ENCODE results near the gene PCNX2.

PCNX2 gene

DNA sequence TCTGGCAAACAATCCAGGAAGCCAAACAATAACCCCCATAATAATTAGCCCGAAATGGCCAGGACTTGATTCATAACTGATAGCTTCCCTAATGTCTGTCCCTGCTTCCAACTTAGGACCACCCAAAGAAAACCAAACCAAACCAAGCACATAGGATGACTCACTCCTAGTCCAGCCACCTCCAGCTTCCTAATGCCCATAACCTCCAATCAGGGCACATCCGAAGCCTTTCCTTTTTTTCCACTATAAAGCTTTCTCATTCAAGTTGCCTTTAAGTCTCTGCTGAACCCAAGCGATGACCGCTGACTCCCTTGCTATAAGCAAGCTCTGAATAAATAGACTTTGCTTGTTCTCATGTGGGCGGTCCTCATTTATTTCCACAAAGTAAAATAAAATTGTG is 40.4 kb downstream of the PCNX2 start:
- no peak for DNase-seq

DNA sequence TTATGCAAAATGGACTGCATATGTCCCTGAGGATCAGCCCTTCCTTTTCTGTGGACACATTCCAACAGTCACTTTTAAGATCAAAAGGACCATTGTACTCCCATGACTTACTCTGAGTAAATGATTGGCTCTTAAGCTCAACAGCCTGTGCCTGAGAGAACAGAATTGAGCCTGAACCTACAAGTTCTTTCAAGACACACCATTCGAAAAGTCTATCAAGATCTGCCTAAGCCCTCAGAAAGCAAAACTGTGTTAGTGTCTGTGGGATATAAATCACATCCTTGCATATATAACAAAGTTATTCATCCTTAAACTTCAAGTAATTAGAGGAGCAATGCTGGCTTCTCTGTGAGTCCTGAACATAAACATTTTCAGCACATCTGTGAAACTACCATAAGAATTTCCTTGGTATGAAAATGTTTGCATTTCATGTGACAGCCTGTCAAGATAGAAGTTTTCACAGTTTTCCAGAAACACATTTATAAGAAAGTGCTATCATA is 41.6 kb downstream of the PCNX2 start:
- no peak for DNase-seq

DNA sequence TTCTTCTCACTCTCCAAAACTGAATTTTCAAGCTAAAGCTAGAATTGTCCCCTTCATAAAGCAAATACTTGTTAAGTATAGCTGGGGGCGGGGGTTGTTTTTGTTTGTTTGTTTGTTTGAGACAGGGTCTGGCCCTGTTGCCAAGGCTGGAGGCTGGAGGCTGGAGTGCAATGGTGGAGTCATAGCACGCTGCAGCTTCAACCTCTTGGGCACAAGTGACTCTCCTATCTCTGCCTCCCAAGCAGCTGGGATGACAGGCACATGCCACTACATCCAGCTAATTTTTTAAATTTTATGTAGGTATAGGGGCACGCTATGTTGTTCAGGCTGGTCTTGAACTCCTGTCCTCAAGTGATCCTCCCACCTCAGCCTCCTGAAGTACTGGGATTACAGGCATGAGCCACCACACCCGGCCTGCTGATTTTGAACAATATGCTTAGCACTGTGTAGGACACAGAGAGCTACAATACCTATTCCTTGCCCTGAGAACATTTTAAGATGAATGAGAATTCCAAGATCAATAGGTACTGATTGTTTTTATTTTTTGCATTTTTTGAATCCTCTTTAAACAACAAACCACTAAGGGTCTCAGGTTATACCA is 42.2 kb downstream of the PCNX2 start:
- DNase-seq, result no peak

DNA sequence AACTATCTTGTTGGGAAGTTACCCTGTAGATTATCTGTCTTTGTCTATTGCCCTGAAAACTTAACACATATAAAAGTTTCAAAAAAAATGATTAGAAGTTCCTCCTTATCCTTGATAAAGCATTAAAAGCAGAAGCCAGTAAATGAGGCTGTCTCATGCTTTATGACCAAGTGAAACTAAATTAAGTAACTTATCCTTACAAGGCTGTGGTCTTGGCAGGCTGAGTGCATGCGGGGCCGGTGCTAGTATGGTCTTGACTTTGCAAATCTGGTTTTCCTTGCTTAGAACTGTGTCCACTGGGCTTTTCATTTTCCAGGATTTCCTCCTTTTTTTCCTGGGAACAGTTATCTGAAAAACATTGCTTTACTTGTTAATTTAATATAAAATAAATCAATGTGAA is 43.1 kb downstream of the PCNX2 start:
- DNase-seq, result no peak

DNA sequence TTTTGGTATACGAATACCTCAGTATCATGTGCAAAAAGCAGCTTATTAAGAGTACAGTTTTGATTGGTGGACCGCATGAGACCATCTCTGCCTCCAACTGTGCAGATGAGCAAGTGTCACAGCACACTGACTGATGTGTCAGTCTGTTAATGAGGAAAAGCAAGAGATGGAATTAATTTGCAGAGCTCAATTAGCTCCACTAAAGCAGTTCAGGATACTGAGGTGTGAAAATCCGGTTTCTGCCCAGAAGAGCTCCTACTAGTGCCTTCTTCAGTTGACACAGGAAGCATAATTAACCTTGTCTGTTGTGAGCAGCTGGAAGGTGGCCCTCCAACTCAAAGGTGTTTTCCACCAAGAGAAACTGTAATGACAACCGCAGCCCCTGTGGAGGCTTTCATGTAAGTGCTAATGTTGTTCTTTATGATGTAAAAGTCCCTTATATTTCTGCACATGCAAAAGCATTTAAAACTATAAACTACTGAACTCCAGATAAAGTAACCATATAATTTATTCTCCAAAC is 44.3 kb downstream of the PCNX2 start:
- no peak for DNase-seq

DNA sequence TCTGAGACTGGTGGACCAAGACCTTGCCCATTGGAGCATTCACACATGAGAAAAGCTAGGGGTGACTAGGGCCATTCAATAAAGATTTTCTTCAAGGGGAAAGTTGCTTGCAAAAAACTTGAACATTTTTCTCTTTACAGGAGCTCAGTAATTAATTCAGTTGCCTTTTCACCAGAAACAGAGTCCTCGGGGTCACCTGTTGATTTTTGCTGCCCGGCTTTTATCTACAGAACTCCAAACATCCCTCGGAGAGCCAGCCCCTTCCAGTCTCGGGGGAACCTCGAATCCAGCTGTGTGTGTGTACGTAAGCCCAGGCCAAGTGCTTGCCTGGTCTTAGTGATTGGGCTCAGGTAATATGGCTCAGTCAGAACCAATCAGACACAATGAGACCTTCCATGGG is 47.5 kb downstream of the PCNX2 start:
- DNase-seq, result no peak

DNA sequence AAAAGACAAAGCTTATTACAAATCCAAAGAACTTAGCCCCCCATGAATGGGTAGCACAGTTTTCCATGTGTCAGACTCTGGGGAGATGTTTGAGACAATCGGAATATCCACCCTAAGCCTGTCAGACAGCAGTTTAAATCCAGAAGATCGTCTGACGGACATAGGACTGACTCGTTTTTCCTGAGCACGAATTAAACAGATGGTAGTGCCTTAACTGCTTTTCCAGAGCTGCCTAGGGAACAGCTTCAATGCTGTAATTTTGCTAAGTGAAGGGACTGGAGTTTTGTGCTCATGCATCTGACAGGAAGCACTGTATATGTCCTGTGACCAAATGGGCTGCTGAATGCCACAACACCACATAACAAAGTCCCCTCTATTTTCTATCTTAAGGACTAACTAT is 48.6 kb downstream of the PCNX2 start:
- no peak for DNase-seq

DNA sequence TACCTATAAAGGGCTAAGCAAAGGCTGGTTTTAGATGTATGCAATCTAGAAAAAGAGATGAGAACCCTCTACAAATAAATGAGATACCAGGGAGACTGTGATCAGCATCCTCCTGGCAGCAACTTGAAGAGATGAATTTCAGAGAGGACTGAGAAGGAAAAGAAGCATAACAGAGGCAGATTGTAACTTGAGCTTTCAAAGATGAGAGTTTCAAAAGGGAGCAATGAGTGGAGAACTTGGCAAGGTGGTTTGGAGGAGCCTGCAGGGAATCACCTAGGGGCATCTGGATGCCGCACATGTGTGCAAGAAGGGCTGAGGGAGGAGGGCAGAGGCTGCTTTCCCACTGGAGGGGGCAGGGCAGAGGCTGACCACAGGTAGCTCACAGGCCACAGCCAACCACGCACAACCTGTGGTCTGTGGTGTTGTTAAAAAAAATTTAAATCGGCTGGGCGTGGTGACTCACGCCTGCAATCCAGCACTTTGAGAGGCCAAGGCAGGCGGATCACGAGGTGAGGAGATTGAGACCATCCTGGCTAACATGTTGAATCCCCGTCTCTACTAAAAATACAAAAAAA is 50.2 kb downstream of the PCNX2 start:
- DNase-seq, result no peak

DNA sequence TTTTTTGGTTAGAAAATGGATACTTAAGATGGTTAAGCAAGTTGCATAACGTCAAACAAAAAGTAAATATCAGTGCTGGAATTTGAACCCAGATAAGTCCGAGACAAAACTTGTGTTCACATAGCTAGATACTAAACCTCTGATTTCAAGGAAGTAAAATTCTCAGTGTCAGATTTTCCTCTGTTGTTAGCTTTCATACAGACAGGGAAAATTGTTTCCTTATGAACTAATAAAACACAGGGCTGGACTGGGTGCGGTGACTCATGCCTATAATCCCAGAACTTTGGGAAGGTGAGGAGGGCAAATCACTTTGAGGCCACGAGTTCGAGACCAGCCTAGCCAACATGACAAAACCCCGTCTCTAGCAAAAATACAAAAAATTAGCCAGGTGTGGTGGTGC is 51.3 kb downstream of the PCNX2 start:
- DNase-seq, result no peak

DNA sequence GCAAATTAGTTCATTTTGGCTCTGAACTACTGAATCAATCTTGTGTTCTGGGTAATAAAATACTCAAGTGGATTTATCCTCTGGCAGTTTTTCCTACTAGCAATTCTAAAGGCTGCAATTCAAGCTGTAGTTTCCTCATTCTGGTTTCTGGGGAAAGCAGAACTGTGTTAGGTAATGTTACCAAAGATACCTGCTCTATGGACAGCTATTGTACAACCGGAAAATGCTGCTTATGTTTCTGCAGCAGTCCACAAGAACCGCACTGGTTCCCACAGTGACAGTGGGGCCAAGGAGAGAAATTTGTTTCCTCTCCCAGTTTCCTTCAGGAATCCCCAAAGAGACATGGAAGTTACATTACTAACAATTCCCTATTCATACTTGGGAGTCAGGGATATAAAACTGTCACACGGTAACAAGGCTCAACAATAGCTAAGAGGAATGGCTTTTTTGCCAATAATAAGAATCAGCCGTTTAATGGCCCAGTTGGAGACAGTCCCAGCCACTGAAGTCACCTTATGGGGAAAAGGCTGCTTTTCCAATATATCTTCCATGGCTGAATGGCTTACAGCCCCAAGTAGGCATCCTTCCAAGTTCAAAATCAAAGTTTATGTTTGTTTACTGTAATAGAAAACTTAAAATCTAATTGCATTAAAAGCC is 52.6 kb downstream of the PCNX2 start:
- peak; percentile 72 for DNase-seq

DNA sequence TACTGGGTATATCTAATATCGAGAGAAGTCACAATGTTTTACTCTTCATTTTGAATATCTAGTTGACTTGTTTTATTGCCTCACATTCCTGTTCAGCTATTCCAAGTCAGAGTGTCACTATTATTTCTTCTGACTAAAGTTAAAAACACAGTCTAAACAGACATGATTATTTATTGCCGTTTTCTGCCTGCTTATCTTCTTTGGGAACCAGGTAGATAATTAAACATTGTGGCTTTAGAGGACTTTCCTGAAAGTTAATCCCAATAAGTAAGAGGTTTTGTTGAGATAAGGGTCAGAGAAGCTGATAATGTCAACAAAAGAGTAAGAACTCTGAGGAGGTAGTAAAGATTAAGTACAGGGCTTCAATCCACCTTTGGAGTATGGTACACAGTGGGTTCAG is 53.8 kb downstream of the PCNX2 start:
- no peak for DNase-seq

DNA sequence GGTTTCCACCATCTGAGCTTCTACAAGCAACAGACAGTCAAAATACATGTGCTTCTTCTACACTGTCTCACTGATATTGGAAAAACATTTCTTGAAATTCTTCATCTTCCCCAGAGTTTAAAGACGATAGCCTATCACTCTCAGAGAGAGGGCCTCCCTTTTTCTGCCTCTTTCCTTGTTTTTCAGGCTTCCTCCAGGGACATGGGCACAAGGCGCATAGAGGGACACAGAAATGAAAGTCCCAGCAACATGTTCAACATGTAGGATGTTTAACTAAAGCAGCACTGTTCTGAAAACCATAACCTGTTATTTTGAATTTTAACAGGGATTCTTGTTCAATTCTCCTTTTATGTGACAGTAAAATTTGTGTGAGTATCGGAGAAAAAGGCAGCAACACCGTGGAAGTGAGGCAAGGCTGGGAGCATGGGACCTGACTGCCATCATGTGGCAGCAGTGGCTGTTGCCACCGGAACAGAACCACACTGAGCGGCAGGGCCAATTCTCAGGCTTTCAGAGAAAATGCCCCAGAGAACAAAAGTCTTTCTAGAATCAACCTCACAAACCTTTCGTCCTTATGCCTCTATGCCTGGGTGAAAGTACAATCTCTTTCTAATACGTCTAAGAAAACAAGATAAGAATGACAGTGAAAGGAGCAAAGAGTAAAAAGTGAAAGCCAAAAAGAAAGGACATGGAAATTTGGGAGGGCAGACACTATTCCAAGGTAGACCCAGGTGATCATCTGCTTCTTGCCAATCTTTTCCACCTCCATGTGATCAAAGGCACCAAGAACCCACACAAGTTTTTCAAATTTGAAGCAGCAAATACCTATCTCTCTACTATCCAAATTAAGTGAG is 54.5 kb downstream of the PCNX2 start:
- no peak for DNase-seq

DNA sequence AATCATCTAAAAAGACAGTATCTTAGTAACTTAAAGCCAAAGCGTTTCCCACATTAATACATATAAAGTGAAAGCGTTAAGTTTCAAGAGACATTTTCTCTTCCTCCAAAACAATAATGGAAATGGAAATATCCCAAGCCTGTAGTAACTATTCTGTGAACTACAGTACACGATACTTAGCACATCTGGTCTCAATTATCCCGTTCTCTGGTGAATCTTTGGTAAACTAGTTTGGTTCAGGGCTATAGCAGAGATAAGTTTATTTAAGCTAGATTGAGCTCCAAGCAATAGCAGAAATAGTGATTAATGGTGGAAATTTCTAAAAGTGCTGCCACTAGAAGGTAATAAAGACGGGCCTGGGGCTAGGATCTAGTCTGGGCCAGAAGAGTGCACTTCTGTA is 55.2 kb downstream of the PCNX2 start:
- DNase-seq, result no peak

DNA sequence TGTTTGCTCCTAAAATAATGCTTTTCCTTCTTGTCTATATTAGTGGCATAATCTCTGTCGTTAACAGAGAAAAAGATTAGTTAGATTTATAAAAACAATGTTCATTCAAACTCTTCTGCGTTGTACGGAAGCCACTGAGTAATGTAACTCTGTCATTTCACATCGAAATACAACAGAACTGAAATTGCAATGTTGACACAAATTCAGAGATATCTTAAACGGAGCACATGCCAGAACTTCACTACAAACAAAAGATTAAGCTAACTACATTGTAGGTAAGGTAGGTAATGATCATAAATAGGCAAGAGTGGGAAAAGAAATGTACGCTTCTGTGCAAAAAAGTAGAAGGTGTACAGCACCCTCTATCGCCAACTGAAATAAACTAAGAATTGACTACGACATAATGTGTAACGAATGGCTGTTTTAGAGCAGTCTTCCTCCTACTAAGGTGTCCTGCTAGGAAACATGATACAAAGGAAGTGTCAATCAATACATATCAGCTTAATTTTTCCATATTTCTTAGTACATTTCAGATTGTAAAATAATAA is 56.6 kb downstream of the PCNX2 start:
- DNase-seq, result no peak

DNA sequence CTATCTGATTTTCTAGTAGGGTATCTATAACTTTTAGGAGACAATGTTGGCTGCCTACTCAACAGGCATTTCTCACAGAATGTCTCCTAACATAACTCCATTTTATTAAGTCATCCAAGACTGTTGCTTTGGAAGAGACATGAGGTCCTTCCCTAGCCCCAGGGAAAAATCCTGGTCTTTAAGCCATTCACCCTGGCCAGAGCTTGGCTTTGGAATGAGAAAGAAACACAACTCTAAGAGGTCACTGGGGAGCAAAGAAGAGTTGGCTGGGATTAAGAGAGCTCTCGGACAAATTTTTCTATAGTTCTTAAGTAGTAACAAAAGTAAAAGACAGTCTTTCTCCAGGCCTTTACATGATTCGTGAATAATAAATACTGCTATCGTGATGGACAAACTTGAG is 57.9 kb downstream of the PCNX2 start:
- DNase-seq, result no peak

DNA sequence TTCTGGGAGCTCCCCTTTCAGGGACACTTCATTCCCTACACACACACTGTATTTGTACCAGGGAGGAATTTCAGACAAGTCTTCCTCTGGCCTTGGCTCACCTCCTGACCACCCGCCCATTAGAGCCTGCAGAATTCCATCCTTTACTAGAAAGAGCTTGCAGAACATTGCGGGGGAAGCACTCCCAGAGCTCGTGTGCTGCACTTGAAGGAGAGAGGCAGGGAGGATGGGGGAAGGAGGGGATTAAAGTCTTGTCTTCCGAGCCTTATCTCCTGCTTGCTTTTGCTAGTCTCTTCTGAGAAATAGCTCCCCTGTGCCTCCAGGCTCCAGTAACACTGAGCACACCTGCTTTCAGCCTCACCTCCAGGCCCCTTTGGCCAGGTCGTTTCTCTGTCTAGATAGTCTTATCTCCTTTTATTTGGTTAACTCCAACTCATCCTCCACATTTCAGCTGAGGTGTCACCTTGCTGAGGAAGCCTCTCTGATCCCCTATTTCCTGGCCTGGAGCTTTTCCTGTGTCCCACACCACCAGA is 62.0 kb downstream of the PCNX2 start:
- DNase-seq, result no peak

DNA sequence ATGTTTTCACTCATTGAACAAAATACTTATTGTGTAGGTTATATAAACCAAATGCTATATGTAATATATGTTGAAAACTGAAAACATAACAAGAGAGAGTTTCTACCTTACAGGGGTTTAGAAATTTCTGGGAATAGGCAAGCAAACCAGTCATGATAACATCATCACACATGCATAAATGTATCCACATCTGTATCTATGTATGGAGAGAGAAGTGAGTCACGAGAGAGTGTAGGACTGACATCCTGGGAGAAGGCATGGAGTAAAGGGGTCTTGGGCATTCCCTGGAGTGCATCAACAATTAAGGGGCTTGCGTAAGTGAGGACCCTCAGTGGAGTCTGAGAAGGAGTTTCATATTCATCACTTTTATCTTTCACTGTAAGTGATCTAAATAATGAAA is 65.5 kb downstream of the PCNX2 start:
- DNase-seq, result no peak

DNA sequence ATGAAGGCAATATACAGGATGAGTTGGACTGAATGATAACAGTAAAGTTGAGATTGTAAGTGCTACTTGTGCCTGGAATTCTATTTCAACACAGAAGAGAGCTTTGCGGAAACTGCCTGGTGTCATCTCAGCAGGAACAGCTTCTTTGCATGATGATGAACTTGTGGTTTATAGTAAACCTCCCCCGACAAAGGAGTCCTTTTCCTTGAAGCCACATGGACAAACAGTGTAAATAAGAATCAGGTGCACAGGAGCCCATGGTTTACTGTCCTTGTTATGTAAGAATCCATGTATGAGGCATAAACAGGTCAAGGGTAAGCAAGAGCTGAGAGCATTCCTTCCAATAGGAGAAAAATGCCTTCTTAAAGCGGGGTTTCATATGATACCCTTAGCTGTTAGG is 66.2 kb downstream of the PCNX2 start:
- no peak for DNase-seq

DNA sequence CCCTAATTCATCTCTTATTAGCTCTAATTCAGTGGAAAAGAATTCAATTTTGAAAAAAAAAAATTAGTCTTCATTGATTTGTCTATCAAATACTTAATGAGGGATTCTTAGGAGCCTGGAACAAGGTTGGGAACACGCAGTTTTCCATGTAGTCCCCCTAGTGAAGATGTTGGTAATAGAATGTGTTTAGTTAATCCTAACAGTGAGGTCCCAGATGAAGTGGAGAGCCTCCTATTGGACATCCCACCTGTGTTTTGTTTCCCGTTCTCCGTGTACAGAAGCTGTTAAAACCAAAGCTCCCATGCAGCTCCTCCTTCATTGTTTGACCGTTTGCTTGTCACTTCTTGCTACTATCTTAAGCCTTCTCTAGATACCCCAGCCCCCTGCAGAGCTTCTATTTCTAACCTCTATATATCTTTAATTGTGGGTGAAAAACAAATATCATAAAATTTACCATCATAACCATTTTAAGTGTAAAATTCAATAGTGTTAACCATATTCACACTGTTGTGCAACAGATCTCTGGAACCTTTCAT is 67.5 kb downstream of the PCNX2 start:
- no peak for DNase-seq

DNA sequence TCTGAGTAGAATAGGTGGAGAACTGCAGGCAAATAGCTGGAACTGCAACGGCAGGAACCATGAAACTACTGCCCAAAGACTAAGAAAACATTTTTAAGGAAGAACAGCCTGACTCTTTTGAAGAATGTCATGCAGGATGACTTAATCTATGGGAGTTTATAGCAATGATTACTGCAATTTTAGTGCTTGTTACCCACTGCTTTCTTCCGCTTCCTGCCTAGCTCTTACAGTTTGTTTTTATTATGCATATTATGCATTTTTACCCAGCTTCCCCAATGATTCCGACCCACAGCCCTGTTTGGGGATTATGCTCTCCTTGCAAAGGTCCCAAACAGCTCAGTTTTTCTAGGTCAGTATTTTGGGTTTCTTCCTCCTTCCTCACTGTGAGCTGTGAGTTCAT is 71.2 kb downstream of the PCNX2 start:
- DNase-seq, result no peak

DNA sequence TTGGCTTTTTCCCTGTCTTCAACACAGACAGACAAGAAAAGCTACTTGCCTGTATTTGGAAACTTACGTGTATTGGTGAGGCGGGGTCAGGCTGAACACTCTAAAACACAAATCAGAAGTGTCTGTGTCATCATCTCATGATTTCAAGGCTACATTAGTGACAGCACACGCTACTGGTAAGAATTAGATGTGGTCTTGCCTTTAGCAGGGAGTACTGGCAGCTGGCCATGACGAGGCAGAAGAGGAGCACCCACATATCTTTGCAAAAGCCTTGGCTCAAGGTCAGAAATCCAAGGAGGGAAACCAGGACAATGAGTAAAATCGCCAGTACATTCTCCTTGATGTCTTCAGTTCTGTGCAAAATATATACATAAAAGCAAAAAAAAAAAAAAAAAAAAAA is 77.7 kb downstream of the PCNX2 start:
- no peak for DNase-seq

DNA sequence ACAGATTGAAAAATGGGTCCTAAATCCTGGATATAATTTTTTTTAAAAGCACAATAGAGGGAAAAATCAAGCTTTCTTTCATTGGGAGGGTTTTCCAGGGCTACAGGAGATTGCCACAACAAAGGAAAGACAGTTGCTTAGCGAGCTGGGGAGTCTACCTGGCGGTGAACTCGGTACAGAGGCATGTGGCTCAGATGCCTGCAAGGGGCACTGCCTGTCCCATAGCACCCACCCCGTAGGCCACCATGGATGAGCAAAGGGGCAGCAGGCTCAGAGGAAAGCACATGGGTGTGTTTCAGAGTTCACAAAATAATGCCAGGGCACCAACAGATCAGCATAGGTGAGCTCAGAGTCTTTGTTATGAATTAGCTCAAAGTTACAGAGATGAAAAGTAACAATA is 79.5 kb downstream of the PCNX2 start:
- no peak for DNase-seq
